Germinal center (tissue), 1 donor: ENCODE data around the gene NOVA2.

Experiments used
- DNase-seq: peaks from one replicate; pipeline ENCODE4 v3.0.0; 2012; ENCODE audit warnings: mixed read lengths, low spot score

The NOVA2 gene

GRCh38 chr19:46000491-46001246, 27.0 kb upstream of the NOVA2 start:
- DNase-seq = peak; percentile 92

GRCh38 chr19:45999653-46000121, 26.0 kb upstream of the NOVA2 start:
- no peak for DNase-seq

- DNase-seq = no peak
Measured at GRCh38 chr19:45998834-45999233, 25.2 kb upstream of the NOVA2 start.

- no peak for DNase-seq
Measured at GRCh38 chr19:45996933-45997332, 23.3 kb upstream of the NOVA2 start.

GRCh38 chr19:45995715-45996385, 22.2 kb upstream of the NOVA2 start:
- DNase-seq = no peak

DNA sequence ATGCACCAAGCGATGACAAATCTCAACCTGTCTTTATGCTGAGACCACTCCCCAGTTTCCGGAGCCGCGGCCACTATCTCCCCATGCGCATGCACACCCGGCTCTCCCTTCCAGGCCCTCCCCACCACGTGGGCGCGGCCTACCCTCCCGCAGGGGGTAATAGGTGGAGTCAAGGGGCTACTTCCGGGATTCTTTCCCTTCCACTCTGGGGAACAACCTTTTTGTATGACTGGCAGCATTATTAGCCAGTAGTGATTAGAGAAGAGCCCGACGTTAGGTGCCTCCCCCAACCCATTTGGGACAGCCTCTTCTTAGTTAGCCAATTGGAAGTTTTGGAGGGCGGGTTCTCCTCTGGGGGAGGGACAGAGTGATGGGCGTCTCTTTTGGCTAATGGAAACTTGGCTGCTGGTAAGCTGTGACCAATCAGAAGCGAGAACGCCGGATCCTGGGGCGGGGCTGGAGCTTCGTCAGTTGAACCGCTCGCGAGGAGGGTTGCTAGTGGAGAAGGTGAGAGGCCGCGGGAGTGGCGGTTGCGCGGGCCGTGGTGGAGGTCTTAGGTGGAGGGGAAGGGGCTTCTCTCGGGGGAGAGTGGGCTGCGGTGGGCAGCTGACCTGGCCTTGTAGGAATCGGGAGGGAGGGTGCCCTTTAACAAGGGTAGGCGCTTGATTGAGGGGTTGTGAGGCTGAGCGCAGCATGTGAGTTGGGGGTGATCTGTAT, 21.5 kb upstream of the NOVA2 start, which contains the start of gene CCDC61:
Gene CCDC61 (plus strand): TSS at position 470 of the 717 bp plus-strand sequence. CDS start 7,552 bp downstream, outside the sequence.
- DNase-seq = peak; percentile 99

- no peak for DNase-seq
Measured at GRCh38 chr19:45994456-45994997, 20.9 kb upstream of the NOVA2 start.

DNA sequence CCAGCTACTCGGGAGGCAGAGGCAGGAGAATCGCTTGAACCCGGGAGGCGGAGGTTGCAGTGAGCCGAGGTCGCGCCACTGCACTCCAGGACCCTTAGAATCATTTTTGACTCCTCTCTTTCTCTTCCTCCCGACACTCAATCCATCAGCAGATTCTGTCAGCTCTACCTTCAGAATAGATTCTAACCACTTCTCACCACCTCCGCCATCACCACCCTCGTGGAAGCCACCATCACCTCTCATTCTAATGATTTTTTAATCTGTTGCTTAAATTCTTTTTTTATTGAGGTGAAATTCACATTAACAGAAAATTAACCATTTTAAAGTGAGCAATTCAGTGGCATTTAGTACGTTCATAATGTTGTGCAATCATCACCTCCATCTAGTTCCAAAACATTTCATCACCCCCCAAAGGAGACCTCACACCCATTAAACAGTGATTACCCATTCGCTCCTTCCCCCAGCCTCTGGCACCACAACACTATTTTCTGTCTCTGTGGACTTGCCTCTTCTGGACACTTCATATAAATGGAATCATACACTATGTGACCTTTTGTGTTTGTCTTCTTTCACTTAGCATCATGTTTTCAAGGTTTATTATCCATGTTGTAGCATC, 16.6 kb upstream of the NOVA2 start:
- no peak for DNase-seq

DNA sequence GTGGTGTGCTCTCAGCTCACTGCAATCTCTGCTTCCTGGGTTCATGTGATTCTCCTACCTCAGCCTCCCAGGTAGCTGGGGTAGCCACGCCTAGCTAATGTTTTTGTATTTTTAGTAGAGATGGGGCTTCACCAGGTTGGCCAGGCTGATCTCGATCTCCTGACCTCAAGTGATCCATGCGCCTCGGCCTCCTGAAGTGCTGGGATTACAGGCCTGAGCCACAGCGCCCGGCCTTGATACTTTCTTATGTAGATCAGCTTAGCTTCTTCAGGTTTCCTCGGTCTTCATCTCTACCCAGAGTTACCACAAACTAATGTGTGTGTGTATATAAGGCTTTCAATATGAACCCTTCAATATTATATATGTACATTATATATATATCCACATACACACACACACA, 11.7 kb upstream of the NOVA2 start:
- no peak for DNase-seq

DNA sequence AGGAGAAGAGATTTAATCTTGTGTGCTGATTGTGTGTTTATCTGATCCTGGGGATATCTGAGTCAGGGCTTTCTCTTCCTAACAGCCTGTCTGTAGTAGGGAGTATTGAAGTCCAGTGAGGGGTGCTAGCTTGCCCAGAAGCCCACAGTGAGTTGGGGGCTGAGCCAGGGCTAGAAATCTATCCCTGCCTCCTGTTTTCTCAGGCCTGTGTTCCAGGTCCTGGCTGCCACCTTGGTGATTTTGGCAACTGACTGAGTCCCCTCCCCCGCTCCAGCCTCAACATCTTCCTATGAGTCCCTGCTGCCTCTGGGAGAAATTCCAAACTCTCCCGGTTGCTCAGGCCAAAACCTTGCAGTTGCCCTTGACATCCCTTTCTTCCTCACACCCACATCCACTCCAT, 7.7 kb upstream of the NOVA2 start:
- DNase-seq = no peak

DNA sequence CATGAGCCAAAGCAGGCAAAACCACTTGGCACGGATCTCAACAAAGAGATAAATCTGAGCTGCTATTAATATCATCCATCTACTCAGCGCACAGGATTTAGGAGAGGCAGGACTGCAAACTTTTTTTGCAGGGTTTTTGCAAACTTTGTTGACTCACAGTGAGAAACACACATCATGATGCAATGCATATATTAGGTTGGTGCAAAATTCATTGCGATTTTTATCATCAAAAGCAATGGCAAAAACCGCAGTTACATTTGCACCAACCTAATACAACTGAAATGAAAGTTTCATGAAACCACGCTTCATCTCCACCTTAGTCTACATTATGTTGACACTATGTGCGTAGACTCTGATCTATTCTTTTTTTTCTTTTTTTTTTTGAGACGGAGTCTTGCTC, 4.5 kb upstream of the NOVA2 start:
- no peak for DNase-seq

DNA sequence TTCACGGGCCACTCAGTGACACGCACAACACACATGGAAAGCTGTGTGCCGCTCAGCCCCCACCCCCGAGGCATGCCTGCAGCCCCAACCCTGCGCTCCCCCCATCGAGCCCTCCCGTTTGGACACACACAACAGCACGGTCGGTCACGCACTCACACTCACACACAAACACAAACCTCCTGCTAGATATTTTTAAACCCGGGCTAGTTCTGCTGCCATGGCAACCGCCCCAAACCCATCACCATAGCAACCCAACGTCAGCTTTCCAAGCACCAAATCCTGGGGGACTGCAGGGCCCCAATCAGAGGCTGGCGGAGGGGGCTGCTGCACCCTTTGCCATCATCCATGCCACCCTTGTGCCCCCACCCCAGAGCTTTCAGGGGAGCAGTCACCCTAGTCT, 2.5 kb upstream of the NOVA2 start:
- DNase-seq = no peak

- DNase-seq = no peak
Measured at GRCh38 chr19:45975306-45976070, 1.8 kb upstream of the NOVA2 start.

GRCh38 chr19:45972947-45973540, 621 bp downstream of the NOVA2 start:
- DNase-seq = no peak

GRCh38 chr19:45972081-45972946, 1.4 kb downstream of the NOVA2 start:
- DNase-seq = no peak

- no peak for DNase-seq
Measured at GRCh38 chr19:45971260-45971902, 2.3 kb downstream of the NOVA2 start.

- no peak for DNase-seq
Measured at GRCh38 chr19:45969676-45970075, 4.0 kb downstream of the NOVA2 start.

GRCh38 chr19:45968626-45969025, 5.0 kb downstream of the NOVA2 start:
- no peak for DNase-seq

DNA sequence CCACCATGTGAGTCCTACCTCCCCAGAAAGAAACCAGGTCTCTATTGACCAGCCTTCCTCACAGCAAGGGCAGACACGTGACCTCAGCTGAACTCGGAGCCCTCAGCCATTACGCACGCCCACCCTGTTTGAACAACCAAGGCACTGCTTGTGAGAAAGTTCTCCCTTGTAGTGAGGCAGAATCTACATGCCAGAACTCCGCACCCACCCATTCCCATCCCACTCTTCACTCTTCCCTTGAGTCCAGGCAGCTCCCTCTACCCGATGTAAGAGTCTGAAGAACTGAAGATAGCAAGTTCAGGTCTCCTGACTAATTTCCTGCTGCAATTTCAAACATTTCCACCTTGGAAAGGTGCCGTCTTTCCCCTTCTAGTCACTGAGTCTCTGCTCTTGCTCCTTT, 6.4 kb downstream of the NOVA2 start:
- no peak for DNase-seq
